Spleen (tissue), 7 donors: Measurements from ENCODE around the gene COL6A3.

Experiments used
- CTCF ChIP-seq, 11 experiments: fragments of 200-600 bp in 7 of 11; fragments of 450-650 bp in 4 of 11; sonication (generic) in 4 of 11; IDR thresholded peaks in 8 of 11; conservative IDR thresholded peaks in 3 of 11; 1 replicate in 7 of 11; 2 replicates in 4 of 11; pipeline versions ENCODE4 v1.4.0 to v1.8.0; 2016 to 2021; ENCODE audit warnings: antibody characterized with exemption in 11 of 11, inconsistent platforms in 4 of 11, mild to moderate bottlenecking in 1 of 11
- POLR2A ChIP-seq, 3 donors: fragments of 450-650 bp; IDR thresholded peaks; one replicate each; pipeline ENCODE4 v1.5.1; 2017; ENCODE audit warnings: antibody characterized with exemption in 3 of 3, mild to moderate bottlenecking in 1 of 3
- POLR2AphosphoS5 ChIP-seq, 3 donors: sonication (generic); formaldehyde crosslinking; IDR thresholded peaks; one replicate each; pipeline ENCODE4 v1.5.1; 2017; ENCODE audit warnings: antibody characterized with exemption in 3 of 3
- donor health status: DM: no; HTN: no; CAD: no; lungs with moderate emphysema.
- donor health status: DM: no; HTN: no; CAD: no.
- donor health status: DM: no; HTN: no; CAD: no.

GRCh38 chr2:237287872-237288271 is 126.1 kb downstream of the COL6A3 start:
- TF ChIP-seq CTCF (IDR thresholded peaks at IDR 0.05 in 8 of 11, conservative IDR thresholded peaks at IDR 0.05 in 3 of 11) (no peak), POLR2A (IDR thresholded peaks at IDR 0.05) (no peak), POLR2AphosphoS5 (IDR thresholded peaks at IDR 0.05) (no peak)
